Heart left ventricle (tissue), 16 donors: ENCODE measurements around the gene SNAP29. TPM values are rescaled to one million over a fixed set of nuclear protein-coding genes. Genes with fewer than 3 reads are reported as not detected.
"Not testable (repeated sequence)": the region's sequence is repeated elsewhere in the genome, so short reads cannot be mapped to it uniquely, and the experiment has no call there.

ENCODE experiments used
- ATAC-seq, 4 donors: fragments of 200-7000 bp; cut with Tn5 transposase; one replicate each; pipeline ENCODE4 v1.9.1; 2020 to 2022; ENCODE audit warnings: moderate library complexity in 4 of 4, mild to moderate bottlenecking in 3 of 4, moderate number of reproducible peaks in 1 of 4
- DNase-seq, 5 donors: peaks; one replicate each; pipeline ENCODE4 v3.0.0-alpha.2; 2020
- H3K27ac ChIP-seq, 12 donors: fragments of 200-600 bp; sonication (generic) in 4 of 12; one replicate each; pipeline versions ENCODE4 v1.5.0 to v1.8.0; 2016 to 2022; ENCODE audit warnings: mild to moderate bottlenecking in 2 of 12
- H3K27me3 ChIP-seq, 9 donors: fragments of 200-600 bp; sonication (generic) in 2 of 9; one replicate each; pipeline versions ENCODE4 v1.5.1 to v1.8.0; 2016 to 2022; ENCODE audit warnings: mild to moderate bottlenecking in 3 of 9
- H3K36me3 ChIP-seq, 9 donors: fragments of 200-600 bp; sonication (generic) in 2 of 9; one replicate each; pipeline versions ENCODE4 v1.5.0 to v1.8.0; 2018 to 2022; ENCODE audit warnings: mild to moderate bottlenecking in 2 of 9
- H3K4me1 ChIP-seq, 12 donors: fragments of 200-600 bp; sonication (generic) in 4 of 12; one replicate each; pipeline versions ENCODE4 v1.5.0 to v1.8.0; 2016 to 2022; ENCODE audit warnings: mild to moderate bottlenecking in 3 of 12
- H3K4me3 ChIP-seq, 12 donors: fragments of 200-600 bp; sonication (generic) in 4 of 12; one replicate each; pipeline versions ENCODE4 v1.5.0 to v1.8.0; 2017 to 2022; ENCODE audit warnings: mild to moderate bottlenecking in 9 of 12, moderate library complexity in 4 of 12
- H3K9me3 ChIP-seq, 12 donors: fragments of 200-600 bp; sonication (generic) in 4 of 12; one replicate each; pipeline versions ENCODE4 v1.5.0 to v1.8.0; 2016 to 2022; ENCODE audit warnings: mild to moderate bottlenecking in 1 of 12
- CTCF ChIP-seq, 12 donors: fragments of 200-600 bp; sonication (generic) in 4 of 12; IDR thresholded peaks; one replicate each; pipeline versions ENCODE4 v1.5.0 to v1.8.0; 2018 to 2022; ENCODE audit warnings: antibody characterized with exemption in 12 of 12, mild to moderate bottlenecking in 5 of 12
- POLR2A ChIP-seq, 2 donors: fragments of 450-650 bp; IDR thresholded peaks; one replicate each; pipeline ENCODE4 v1.6.1; 2017; ENCODE audit warnings: antibody characterized with exemption in 2 of 2, mild to moderate bottlenecking in 2 of 2, moderate library complexity in 2 of 2
- WGBS, 4 donors: extraction: QIAGEN DNeasy Blood & Tissue Kit in 2 of 4; methylation state at CpG; one replicate each; pipeline versions ENCODE4 v1.1.5 to v1.1.7; 2013 to 2018; 5-methylcytosine and 5-hydroxymethylcytosine counted together
- intact Hi-C, 10 donors: fragments of 100-400 bp; cut with DNase I; formaldehyde crosslinking; loops; one replicate each; pipeline versions ENCODE4 v1.11.1 to v1.14.2; 2022
- polyA plus RNA-seq, 2 donors: library from polyadenylated mRNA; stranded (reverse); fragments of 200-250 nt; gene quantifications; one replicate each; pipeline ENCODE4 v1.2.3, GENCODE V29; 2013
- total RNA-seq, 9 donors: library from RNA; depleted of rRNA in 2 of 9; stranded (reverse); fragments of >200 nt in 2 of 9; fragmentation: NEBNext Ultra II Directional in 3 of 9; extraction: Animal tissue kit (Norgen Biotek cat#: 25700) in 3 of 9; gene quantifications; one replicate each; pipeline versions ENCODE4 v1.1.0 to v1.2.4, GENCODE V29; 2016 to 2023
- donor health status: ischemic (EF 13 %, LVEDD 7.1; RV severe dilation, severe dysfunction).
- donor health status: healthy with polysubstance abuse.
- donor health status: DM: no; HTN: yes; CAD: no.
- donor health status: DM: no; HTN: no; CAD: no.
- donor health status: ischemic (EF 25% LVEDD 6.9; RV normal size, moderate dysfunction).
- donor health status: ischemic (EF 25% LVEDD 5.7; RV mildly dilated, moderate dysfunction).
- donor health status: healthy.
- donor health status: DM: yes; HTN: yes; CAD: no.
- donor health status: ischemic (EF 35%, LVEDD 5.7; RV mildly dilated, moderate dysfunction).
- donor health status: nonischemic (EF 11% LVEDD 7.7; RV severe dilation, severe dysfunction).
- donor health status: DM: yes; HTN: yes; CAD: no.
- donor health status: PGD.
- donor health status: ischemic (EF 29% LVEDD 5.4; RV normal size, mild dysfunction).
- donor health status: nonischemic (EF 23%, LVEDD 6.1; RV moderate dilation, normal function).

Gene SNAP29
- total and polyA plus RNA-seq, 11 donors, result 10.5 to 38.7 (median 26.1) TPM

DNA sequence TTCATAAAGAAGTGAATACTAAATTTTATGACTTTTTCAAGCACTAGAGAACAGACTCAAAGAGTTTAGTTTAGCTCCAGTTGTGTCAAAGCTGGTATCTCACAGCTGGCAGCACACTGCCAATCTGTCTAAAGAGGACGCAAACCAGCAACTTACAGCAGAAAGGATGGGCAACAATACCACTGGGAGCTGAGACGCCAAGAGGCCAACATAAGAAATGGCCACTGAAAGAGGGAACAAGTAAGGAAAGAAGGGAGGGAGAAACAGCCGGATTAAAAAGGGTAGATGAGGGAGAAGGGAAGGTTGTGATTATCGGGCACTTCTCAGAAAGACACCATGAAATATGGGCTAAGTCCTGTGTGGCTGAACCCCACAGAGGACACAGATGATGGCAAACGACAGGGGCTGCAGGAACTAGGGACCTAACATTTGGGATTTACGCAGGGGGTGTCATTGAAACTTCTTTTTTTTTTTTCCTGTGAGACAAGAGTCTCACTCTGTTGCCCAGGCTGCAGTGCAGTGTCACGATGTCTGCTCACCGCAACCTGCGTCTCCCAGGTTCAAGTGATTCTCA lies 43.2 kb upstream of the SNAP29 start:
- 94 to 96% (median 95%) methylated on average over 9 of the region's 9 CpGs for WGBS, 4 donors

GRCh38 chr22:20816559-20816958 lies 42.2 kb upstream of the SNAP29 start:
- Histone ChIP-seq H3K9me3 (no peaks in the 10 kb centered on the region), H3K4me3 (no peak overlapping the region), H3K4me1 (no peaks in the 10 kb centered on the region), H3K27ac (no peak overlapping the region), H3K27me3 (no peaks in the 10 kb centered on the region), H3K36me3 (peaks cover 0 to 98% (median 95%) of the 10 kb centered on the region in 9 donors)
- DNase-seq (no peak), ATAC-seq (no peak)
- TF ChIP-seq POLR2A (IDR thresholded peaks at IDR 0.05), result no peak
- TF ChIP-seq CTCF (IDR thresholded peaks at IDR 0.05), result no peak
- intact Hi-C loops, result no loop called here
- 78 to 95% (median 92%) methylated on average over 6 of the region's 6 CpGs for WGBS, 4 donors

More for the DNA sequence above, 43.2 kb upstream of the SNAP29 start:
- Histone ChIP-seq H3K27ac (no peak overlapping the region), H3K4me3 (no peak overlapping the region), H3K36me3 (peaks cover 0 to 100% (median 97%) of the 10 kb centered on the region in 9 donors), H3K9me3 (no peaks in the 10 kb centered on the region), H3K4me1 (no peaks in the 10 kb centered on the region), H3K27me3 (no peaks in the 10 kb centered on the region)
- ATAC-seq (no peak), DNase-seq (no peak)
- no peak for TF ChIP-seq POLR2A (IDR thresholded peaks at IDR 0.05)
- no peak for TF ChIP-seq CTCF (IDR thresholded peaks at IDR 0.05)
- intact Hi-C loops, result no loop called here

- Histone ChIP-seq H3K9me3 (no peaks in the 10 kb centered on the region), H3K36me3 (peaks cover 0 to 98% (median 93%) of the 10 kb centered on the region in 9 donors), H3K27me3 (no peaks in the 10 kb centered on the region), H3K27ac (no peak overlapping the region), H3K4me1 (no peaks in the 10 kb centered on the region), H3K4me3 (no peak overlapping the region)
- TF ChIP-seq CTCF (IDR thresholded peaks at IDR 0.05) (no peak), POLR2A (IDR thresholded peaks at IDR 0.05) (no peak)
- intact Hi-C loops, result no loop called here
- no peak for ATAC-seq
- 81 to 94% (median 87%) methylated on average over 3 of the region's 3 CpGs for WGBS, 4 donors
- no peak for DNase-seq
Measured at GRCh38 chr22:20818471-20818870, 40.3 kb upstream of the SNAP29 start.

GRCh38 chr22:20819471-20819870 lies 39.3 kb upstream of the SNAP29 start:
- Histone ChIP-seq H3K4me1 (no peaks in the 10 kb centered on the region), H3K27ac (no peak overlapping the region), H3K9me3 (no peaks in the 10 kb centered on the region), H3K4me3 (no peak overlapping the region), H3K27me3 (no peaks in the 10 kb centered on the region), H3K36me3 (peaks cover 0 to 98% (median 93%) of the 10 kb centered on the region in 9 donors)
- no peak for DNase-seq
- intact Hi-C loops, result no loop called here
- no peak for ATAC-seq
- TF ChIP-seq CTCF (IDR thresholded peaks at IDR 0.05) (no peak), POLR2A (IDR thresholded peaks at IDR 0.05) (no peak)
- WGBS, 4 donors, result 93 to 98% (median 96%) methylated on average over 9 of the region's 9 CpGs

- H3K27ac ChIP-seq, H3K9me3 ChIP-seq, DNase-seq, H3K4me1 ChIP-seq, ATAC-seq, H3K27me3 ChIP-seq, H3K4me3 ChIP-seq, intact Hi-C loops: not testable (repeated sequence)
- WGBS, 4 donors, result 92 to 98% (median 96%) methylated on average over 8 of the region's 8 CpGs
- peaks cover 0 to 96% (median 77%) of the 10 kb centered on the region in 9 donors for H3K36me3 ChIP-seq
Measured at GRCh38 chr22:20821717-20822239, 37.0 kb upstream of the SNAP29 start.
